Heart left ventricle (tissue), 16 donors: ENCODE measurements around the gene TSPAN7. TPM values are rescaled to one million over a fixed set of nuclear protein-coding genes. Genes with fewer than 3 reads are reported as not detected.

Experiments used
- ATAC-seq, 4 donors: fragments of 200-7000 bp; cut with Tn5 transposase; one replicate each; pipeline ENCODE4 v1.9.1; 2020 to 2022; ENCODE audit warnings: moderate library complexity in 4 of 4, mild to moderate bottlenecking in 3 of 4, moderate number of reproducible peaks in 1 of 4
- DNase-seq, 5 donors: peaks; one replicate each; pipeline ENCODE4 v3.0.0-alpha.2; 2020
- H3K27ac ChIP-seq, 12 donors: fragments of 200-600 bp; sonication (generic) in 4 of 12; one replicate each; pipeline versions ENCODE4 v1.5.0 to v1.8.0; 2016 to 2022; ENCODE audit warnings: mild to moderate bottlenecking in 2 of 12
- H3K27me3 ChIP-seq, 9 donors: fragments of 200-600 bp; sonication (generic) in 2 of 9; one replicate each; pipeline versions ENCODE4 v1.5.1 to v1.8.0; 2016 to 2022; ENCODE audit warnings: mild to moderate bottlenecking in 3 of 9
- H3K36me3 ChIP-seq, 9 donors: fragments of 200-600 bp; sonication (generic) in 2 of 9; one replicate each; pipeline versions ENCODE4 v1.5.0 to v1.8.0; 2018 to 2022; ENCODE audit warnings: mild to moderate bottlenecking in 2 of 9
- H3K4me1 ChIP-seq, 12 donors: fragments of 200-600 bp; sonication (generic) in 4 of 12; one replicate each; pipeline versions ENCODE4 v1.5.0 to v1.8.0; 2016 to 2022; ENCODE audit warnings: mild to moderate bottlenecking in 3 of 12
- H3K4me3 ChIP-seq, 12 donors: fragments of 200-600 bp; sonication (generic) in 4 of 12; one replicate each; pipeline versions ENCODE4 v1.5.0 to v1.8.0; 2017 to 2022; ENCODE audit warnings: mild to moderate bottlenecking in 9 of 12, moderate library complexity in 4 of 12
- H3K9me3 ChIP-seq, 12 donors: fragments of 200-600 bp; sonication (generic) in 4 of 12; one replicate each; pipeline versions ENCODE4 v1.5.0 to v1.8.0; 2016 to 2022; ENCODE audit warnings: mild to moderate bottlenecking in 1 of 12
- POLR2A ChIP-seq, 2 donors: fragments of 450-650 bp; IDR thresholded peaks; one replicate each; pipeline ENCODE4 v1.6.1; 2017; ENCODE audit warnings: antibody characterized with exemption in 2 of 2, mild to moderate bottlenecking in 2 of 2, moderate library complexity in 2 of 2
- WGBS, 4 donors: extraction: QIAGEN DNeasy Blood & Tissue Kit in 2 of 4; methylation state at CpG; one replicate each; pipeline versions ENCODE4 v1.1.5 to v1.1.7; 2013 to 2018; 5-methylcytosine and 5-hydroxymethylcytosine counted together
- intact Hi-C, 10 donors: fragments of 100-400 bp; cut with DNase I; formaldehyde crosslinking; loops; one replicate each; pipeline versions ENCODE4 v1.11.1 to v1.14.2; 2022
- polyA plus RNA-seq, 2 donors: library from polyadenylated mRNA; stranded (reverse); fragments of 200-250 nt; gene quantifications; one replicate each; pipeline ENCODE4 v1.2.3, GENCODE V29; 2013
- total RNA-seq, 9 donors: library from RNA; depleted of rRNA in 2 of 9; stranded (reverse); fragments of >200 nt in 2 of 9; fragmentation: NEBNext Ultra II Directional in 3 of 9; extraction: Animal tissue kit (Norgen Biotek cat#: 25700) in 3 of 9; gene quantifications; one replicate each; pipeline versions ENCODE4 v1.1.0 to v1.2.4, GENCODE V29; 2016 to 2023
- TF ChIP-seq, protein P1 (sequence below), 12 donors: fragments of 200-600 bp; sonication (generic) in 4 of 12; IDR thresholded peaks; one replicate each; pipeline versions ENCODE4 v1.5.0 to v1.8.0; 2018 to 2022; ENCODE audit warnings: antibody characterized with exemption in 12 of 12, mild to moderate bottlenecking in 5 of 12
- donor health status: ischemic (EF 13 %, LVEDD 7.1; RV severe dilation, severe dysfunction).
- donor health status: healthy with polysubstance abuse.
- donor health status: DM: no; HTN: yes; CAD: no.
- donor health status: DM: no; HTN: no; CAD: no.
- donor health status: ischemic (EF 25% LVEDD 6.9; RV normal size, moderate dysfunction).
- donor health status: ischemic (EF 25% LVEDD 5.7; RV mildly dilated, moderate dysfunction).
- donor health status: healthy.
- donor health status: DM: yes; HTN: yes; CAD: no.
- donor health status: ischemic (EF 35%, LVEDD 5.7; RV mildly dilated, moderate dysfunction).
- donor health status: nonischemic (EF 11% LVEDD 7.7; RV severe dilation, severe dysfunction).
- donor health status: DM: yes; HTN: yes; CAD: no.
- donor health status: PGD.
- donor health status: ischemic (EF 29% LVEDD 5.4; RV normal size, mild dysfunction).
- donor health status: nonischemic (EF 23%, LVEDD 6.1; RV moderate dilation, normal function).

TSPAN7 gene
- total and polyA plus RNA-seq, 11 donors, result 9.1 to 48.5 (median 20.2) TPM

DNA sequence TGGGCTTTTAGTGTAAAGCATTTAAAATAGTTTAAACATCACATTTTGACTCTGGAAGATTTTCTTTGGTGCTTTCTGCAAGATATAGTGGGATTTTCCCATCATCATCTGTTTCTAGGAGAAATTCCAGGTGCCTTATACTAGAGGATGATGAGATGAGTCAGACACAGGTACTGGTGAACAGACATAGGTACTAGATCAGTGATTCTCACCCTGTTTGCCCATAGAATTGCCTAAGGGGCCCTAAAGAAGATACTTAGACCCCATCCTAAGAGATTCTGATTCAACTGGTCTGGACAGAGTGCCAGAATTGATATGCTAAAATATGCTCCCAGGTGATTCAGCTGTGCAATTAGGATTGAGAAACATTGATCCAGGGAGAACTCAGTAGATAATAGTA lies 9.7 kb downstream of the TSPAN7 start:
- Histone ChIP-seq H3K27me3 (peaks cover 0 to 2% (median 0%) of the 10 kb centered on the region in 9 donors), H3K4me1 (no peaks in the 10 kb centered on the region), H3K27ac (no peak overlapping the region), H3K9me3 (peaks cover 0 to 11% (median 0%) of the 10 kb centered on the region in 12 donors), H3K36me3 (no peaks in the 10 kb centered on the region), H3K4me3 (no peak overlapping the region)
- no peak for DNase-seq
- intact Hi-C loops, result no loop called here
- TF ChIP-seq, protein P1, sequence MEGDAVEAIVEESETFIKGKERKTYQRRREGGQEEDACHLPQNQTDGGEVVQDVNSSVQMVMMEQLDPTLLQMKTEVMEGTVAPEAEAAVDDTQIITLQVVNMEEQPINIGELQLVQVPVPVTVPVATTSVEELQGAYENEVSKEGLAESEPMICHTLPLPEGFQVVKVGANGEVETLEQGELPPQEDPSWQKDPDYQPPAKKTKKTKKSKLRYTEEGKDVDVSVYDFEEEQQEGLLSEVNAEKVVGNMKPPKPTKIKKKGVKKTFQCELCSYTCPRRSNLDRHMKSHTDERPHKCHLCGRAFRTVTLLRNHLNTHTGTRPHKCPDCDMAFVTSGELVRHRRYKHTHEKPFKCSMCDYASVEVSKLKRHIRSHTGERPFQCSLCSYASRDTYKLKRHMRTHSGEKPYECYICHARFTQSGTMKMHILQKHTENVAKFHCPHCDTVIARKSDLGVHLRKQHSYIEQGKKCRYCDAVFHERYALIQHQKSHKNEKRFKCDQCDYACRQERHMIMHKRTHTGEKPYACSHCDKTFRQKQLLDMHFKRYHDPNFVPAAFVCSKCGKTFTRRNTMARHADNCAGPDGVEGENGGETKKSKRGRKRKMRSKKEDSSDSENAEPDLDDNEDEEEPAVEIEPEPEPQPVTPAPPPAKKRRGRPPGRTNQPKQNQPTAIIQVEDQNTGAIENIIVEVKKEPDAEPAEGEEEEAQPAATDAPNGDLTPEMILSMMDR (IDR thresholded peaks at IDR 0.05), result no peak
- no peak for TF ChIP-seq POLR2A (IDR thresholded peaks at IDR 0.05)
- no peak for ATAC-seq

DNA sequence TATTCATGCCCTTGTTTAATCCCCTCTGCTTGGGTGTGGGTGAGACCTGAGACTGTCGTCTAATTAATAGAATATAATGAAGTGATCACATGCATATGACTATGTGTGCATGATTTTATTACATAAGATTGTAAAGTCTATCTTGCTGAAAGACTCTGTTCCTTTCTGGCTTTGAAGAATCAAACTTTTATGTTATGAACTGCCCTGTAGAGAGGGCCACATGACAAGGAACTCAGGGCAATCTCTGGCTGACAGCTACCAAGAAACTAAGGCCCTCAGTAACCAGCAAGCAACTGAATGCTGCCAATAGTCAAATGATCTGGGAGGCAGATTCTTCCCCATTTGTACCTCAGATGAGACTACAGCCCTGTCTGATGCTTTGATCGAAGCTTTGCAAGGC lies 13.5 kb downstream of the TSPAN7 start:
- WGBS, 4 donors, result 68 to 92% (median 80%) methylated on average over 2 of the region's 2 CpGs
- TF ChIP-seq, protein P1 (IDR thresholded peaks at IDR 0.05), result no peak
- TF ChIP-seq POLR2A (IDR thresholded peaks at IDR 0.05), result no peak
- Histone ChIP-seq H3K36me3 (no peaks in the 10 kb centered on the region), H3K4me3 (no peak overlapping the region), H3K4me1 (no peaks in the 10 kb centered on the region), H3K27ac (no peak overlapping the region), H3K9me3 (peaks cover 0 to 1% (median 0%) of the 10 kb centered on the region in 12 donors), H3K27me3 (peaks cover 0 to 2% (median 0%) of the 10 kb centered on the region in 9 donors)
- DNase-seq (no peak), ATAC-seq (no peak)
- intact Hi-C loops, result no loop called here

DNA sequence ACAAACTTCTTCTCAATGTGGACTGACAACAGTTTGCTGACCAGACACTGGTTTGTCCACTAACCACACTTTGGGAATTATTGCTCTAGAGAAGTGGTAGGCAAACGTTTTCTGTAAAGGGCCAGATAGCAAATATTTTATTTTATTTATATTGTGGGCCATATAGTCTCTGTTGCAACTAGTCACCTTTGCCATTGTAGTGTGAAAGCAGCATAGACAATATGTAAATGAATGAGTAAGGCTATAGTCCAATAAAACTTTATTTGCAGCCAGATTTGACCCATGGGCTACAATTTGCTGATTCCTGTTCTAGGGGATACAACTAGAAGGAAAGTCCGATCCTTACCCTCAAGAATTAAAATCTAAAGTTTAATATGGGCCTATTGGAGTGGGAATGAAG lies 14.5 kb downstream of the TSPAN7 start:
- intact Hi-C loops, result no loop called here
- Histone ChIP-seq H3K4me1 (no peaks in the 10 kb centered on the region), H3K9me3 (no peaks in the 10 kb centered on the region), H3K27ac (no peak overlapping the region), H3K27me3 (peaks cover 0 to 2% (median 0%) of the 10 kb centered on the region in 9 donors), H3K4me3 (no peak overlapping the region), H3K36me3 (no peaks in the 10 kb centered on the region)
- no peak for DNase-seq
- TF ChIP-seq POLR2A (IDR thresholded peaks at IDR 0.05), result no peak
- TF ChIP-seq, protein P1 (IDR thresholded peaks at IDR 0.05), result no peak
- WGBS, 4 donors, result 54 to 90% (median 80%) methylated on average over 2 of the region's 2 CpGs
- no peak for ATAC-seq

DNA sequence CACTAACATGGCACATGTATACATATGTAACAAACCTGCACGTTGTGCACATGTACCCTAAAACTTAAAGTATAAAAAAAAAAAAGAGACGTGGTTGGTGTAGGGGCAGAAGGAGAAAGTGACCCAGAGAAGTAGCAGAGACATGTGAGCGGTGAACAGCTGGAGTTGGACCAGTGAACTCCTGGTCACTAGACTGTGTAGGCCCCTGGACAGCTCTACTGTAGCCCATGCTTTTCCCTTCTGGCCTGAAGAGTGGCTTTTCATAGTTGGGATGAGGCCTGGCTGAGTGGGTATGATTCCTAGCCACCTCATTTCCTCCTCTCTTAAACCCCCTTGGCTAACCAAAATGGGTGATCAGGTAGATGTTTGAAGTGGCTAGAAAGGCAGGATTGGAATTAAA lies 16.4 kb downstream of the TSPAN7 start:
- Histone ChIP-seq H3K27me3 (no peaks in the 10 kb centered on the region), H3K4me1 (no peaks in the 10 kb centered on the region), H3K4me3 (no peak overlapping the region), H3K36me3 (no peaks in the 10 kb centered on the region), H3K27ac (no peak overlapping the region), H3K9me3 (no peaks in the 10 kb centered on the region)
- no peak for ATAC-seq
- DNase-seq, result no peak
- WGBS, 4 donors, result 81 to 97% (median 89%) methylated on average over 3 of the region's 3 CpGs
- intact Hi-C loops, result no loop called here
- TF ChIP-seq POLR2A (IDR thresholded peaks at IDR 0.05), result no peak
- TF ChIP-seq, protein P1 (IDR thresholded peaks at IDR 0.05), result no peak
